ENCODE data around the gene ADAMTS8.

Gene ADAMTS8

DNA sequence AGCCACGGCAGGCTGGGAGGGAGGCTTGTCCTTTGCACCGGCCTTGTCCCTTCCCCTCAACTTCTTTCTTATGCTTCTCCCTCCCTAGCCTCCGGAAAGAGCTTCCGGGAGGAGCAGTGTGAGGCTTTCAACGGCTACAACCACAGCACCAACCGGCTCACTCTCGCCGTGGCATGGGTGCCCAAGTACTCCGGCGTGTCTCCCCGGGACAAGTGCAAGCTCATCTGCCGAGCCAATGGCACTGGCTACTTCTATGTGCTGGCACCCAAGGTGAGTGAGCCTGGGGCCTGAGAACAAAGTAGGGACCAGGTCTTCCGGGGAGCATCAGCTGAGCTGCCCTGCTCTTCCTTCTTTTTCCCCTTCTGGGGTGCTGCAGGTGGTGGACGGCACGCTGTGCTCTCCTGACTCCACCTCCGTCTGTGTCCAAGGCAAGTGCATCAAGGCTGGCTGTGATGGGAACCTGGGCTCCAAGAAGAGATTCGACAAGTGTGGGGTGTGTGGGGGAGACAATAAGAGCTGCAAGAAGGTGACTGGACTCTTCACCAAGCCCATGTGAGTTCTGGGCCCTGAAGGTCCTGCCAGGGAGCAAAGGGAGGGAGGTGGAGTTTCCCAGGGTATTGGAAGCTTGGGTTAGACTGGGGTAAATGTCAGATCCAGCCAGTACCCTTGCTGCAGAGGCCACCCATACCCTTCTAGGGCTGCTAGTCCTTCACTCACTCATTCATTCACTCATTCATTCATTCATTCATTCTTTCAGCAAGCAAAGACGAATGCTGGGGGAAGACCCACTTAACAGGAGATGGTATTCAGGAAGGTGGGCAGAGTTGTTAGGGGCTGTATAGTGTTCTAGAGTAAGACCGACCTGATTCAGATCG is 42.7 kb upstream of the ADAMTS8 start:
- Histone ChIP-seq H3K36me3 (ENCODE audit: control insufficient read depth, insufficient read depth, low read length) (no peaks in the 10 kb centered on the region), H3K4me3 (replicated peaks; ENCODE audit: low read depth, low read length) (no peak overlapping the region), H3K27me3 (replicated peaks; ENCODE audit: control insufficient read depth, insufficient read depth, low read length) (peaks cover 3% of the 10 kb centered on the region)
- TF ChIP-seq, protein P1, sequence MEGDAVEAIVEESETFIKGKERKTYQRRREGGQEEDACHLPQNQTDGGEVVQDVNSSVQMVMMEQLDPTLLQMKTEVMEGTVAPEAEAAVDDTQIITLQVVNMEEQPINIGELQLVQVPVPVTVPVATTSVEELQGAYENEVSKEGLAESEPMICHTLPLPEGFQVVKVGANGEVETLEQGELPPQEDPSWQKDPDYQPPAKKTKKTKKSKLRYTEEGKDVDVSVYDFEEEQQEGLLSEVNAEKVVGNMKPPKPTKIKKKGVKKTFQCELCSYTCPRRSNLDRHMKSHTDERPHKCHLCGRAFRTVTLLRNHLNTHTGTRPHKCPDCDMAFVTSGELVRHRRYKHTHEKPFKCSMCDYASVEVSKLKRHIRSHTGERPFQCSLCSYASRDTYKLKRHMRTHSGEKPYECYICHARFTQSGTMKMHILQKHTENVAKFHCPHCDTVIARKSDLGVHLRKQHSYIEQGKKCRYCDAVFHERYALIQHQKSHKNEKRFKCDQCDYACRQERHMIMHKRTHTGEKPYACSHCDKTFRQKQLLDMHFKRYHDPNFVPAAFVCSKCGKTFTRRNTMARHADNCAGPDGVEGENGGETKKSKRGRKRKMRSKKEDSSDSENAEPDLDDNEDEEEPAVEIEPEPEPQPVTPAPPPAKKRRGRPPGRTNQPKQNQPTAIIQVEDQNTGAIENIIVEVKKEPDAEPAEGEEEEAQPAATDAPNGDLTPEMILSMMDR (IDR thresholded peaks at IDR 0.05; ENCODE audit: insufficient read depth, low read length, poor library complexity, severe bottlenecking) = no peak
- no peak for DNase-seq (ENCODE audit: extremely low read depth, insufficient read length)

DNA sequence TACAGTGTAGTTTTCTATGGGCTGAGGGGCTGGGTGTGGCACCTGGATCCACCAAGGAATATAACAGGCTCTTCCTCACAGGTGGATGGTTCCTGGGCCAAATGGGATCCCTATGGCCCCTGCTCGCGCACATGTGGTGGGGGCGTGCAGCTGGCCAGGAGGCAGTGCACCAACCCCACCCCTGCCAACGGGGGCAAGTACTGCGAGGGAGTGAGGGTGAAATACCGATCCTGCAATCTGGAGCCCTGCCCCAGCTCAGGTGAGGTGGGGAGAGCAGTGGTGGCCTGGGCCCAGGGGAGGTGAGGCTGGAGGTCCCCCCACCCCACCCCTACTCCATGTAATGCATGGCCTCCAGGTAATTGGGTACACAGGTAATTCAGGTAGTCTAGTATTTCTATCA is 40.8 kb upstream of the ADAMTS8 start:
- no peaks in the 10 kb centered on the region for H3K36me3 ChIP-seq (ENCODE audit: control insufficient read depth, insufficient read depth, low read length)
- TF ChIP-seq, protein P1 (IDR thresholded peaks at IDR 0.05; ENCODE audit: insufficient read depth, low read length, poor library complexity, severe bottlenecking) = no peak
- no peaks in the 10 kb centered on the region for H3K27me3 ChIP-seq (replicated peaks; ENCODE audit: control insufficient read depth, insufficient read depth, low read length)
- no peak overlapping the region for H3K4me3 ChIP-seq (replicated peaks; ENCODE audit: low read depth, low read length)
- no peak for DNase-seq (ENCODE audit: extremely low read depth, insufficient read length)

DNA sequence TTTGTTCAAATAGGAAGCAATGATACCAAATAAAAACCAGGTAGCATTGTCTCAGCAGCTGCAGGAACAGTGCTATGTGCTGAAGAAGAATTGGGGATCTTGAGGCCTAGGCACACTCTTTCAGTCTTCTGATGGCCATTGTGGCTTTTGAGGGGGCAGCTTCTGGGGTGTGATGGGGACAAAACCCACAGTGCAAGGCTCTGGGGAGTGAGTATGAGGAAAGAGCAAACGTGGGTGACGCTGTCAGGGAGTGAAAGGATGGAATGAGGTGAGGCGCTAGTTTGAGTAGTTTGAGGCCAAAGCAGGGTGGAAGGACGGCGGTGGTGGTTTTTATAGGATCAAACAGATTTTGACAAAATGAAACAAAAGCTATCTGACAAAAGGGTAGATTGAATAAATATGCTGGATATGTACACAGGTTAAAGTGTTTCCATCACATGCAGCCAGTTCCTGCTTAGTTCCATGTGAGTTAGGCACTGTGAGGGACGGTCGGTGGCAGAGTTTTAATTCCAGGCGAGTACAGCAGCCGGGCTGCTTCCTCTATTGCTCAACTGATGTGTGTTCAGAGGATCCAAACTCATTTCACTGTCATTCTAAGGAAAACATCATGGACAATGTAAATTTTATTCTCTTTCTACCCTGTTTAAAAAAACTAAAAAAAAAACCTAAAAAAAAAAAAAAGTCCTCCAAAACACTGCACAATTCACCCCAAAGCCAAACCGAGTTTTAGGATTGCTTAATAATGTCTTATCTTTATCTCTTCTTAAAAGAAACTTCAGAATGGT is 38.9 kb upstream of the ADAMTS8 start:
- TF ChIP-seq, protein P1 (IDR thresholded peaks at IDR 0.05; ENCODE audit: insufficient read depth, low read length, poor library complexity, severe bottlenecking) = no peak
- H3K36me3 ChIP-seq (ENCODE audit: control insufficient read depth, insufficient read depth, low read length) = no peaks in the 10 kb centered on the region

DNA sequence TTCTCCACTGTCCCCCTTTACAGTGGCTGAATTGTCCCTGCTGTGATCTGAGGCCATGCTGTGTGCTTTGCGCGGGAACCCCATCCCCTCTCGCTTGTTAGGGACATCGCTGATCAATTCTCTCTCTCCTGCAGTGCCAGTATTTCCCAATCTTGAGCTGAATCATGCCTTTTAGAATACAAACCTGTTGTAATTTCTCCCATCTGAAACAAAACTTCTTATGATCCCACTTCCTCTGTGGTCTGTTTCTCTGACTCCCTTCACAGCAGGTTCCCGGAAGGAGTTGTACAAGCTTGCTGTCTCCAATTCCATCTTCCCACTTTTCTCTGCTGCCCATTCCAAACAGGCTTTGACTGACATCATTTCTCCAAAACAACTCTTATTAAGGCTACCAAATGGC is 36.9 kb upstream of the ADAMTS8 start:
- TF ChIP-seq, protein P1 (IDR thresholded peaks at IDR 0.05; ENCODE audit: insufficient read depth, low read length, poor library complexity, severe bottlenecking) = no peak
- Histone ChIP-seq H3K36me3 (ENCODE audit: control insufficient read depth, insufficient read depth, low read length) (no peaks in the 10 kb centered on the region), H3K27me3 (replicated peaks; ENCODE audit: control insufficient read depth, insufficient read depth, low read length) (no peaks in the 10 kb centered on the region), H3K4me3 (replicated peaks; ENCODE audit: low read depth, low read length) (no peak overlapping the region)
- DNase-seq (ENCODE audit: extremely low read depth, insufficient read length) = no peak

More for the DNA sequence above, 38.9 kb upstream of the ADAMTS8 start:
- no peak overlapping the region for H3K4me3 ChIP-seq (replicated peaks; ENCODE audit: low read depth, low read length)
- no peak for DNase-seq (ENCODE audit: extremely low read depth, insufficient read length)
- no peaks in the 10 kb centered on the region for H3K27me3 ChIP-seq (replicated peaks; ENCODE audit: control insufficient read depth, insufficient read depth, low read length)

DNA sequence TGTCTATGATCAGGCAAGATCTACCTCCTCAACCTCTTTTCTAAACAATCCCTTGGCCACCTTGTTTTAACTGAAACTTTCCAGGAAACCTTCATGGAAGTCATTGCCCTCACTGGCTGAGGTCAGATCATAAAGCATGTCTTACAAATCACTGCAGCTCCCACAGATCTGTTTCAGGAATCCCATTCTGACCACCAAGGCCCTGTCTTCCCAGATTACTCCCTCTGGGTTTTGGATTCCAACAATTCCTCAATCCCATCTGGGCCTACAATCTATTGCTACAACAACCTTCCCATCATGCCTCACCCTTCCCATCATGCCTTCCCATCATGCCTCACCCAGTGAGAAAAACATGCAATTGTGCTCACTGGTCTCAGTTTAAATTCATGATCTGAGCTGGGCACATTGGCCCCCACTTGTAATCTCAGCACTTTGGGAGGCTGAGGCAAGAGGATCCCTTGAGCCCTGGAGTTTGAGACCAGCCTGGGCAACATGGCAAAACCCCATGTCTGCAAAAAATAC is 35.9 kb upstream of the ADAMTS8 start:
- no peaks in the 10 kb centered on the region for H3K27me3 ChIP-seq (replicated peaks; ENCODE audit: control insufficient read depth, insufficient read depth, low read length)
- no peak for DNase-seq (ENCODE audit: extremely low read depth, insufficient read length)
- H3K4me3 ChIP-seq (replicated peaks; ENCODE audit: low read depth, low read length) = no peak overlapping the region
- TF ChIP-seq, protein P1 (IDR thresholded peaks at IDR 0.05; ENCODE audit: insufficient read depth, low read length, poor library complexity, severe bottlenecking) = no peak
- H3K36me3 ChIP-seq (ENCODE audit: control insufficient read depth, insufficient read depth, low read length) = no peaks in the 10 kb centered on the region
